Central memory CD8-positive, alpha-beta T cell (primary cell): ENCODE results near the gene APRT.
"Not testable (repeated sequence)": the region's sequence is repeated elsewhere in the genome, so short reads cannot be mapped to it uniquely, and the experiment has no call there.

ENCODE experiments used
- ATAC-seq: fragments of 150-1000 bp; cut with Tn5 transposase; replicated peaks from 2 replicates; pipeline ENCODE4 v1.10.0; 2022; ENCODE audit warnings: mild to moderate bottlenecking, moderate FRiP score, moderate number of reproducible peaks; ENCODE audit not compliant: poor library complexity, severe bottlenecking; ENCODE audit errors: extremely low read depth
- DNase-seq, 2 donors: peaks; one replicate each; pipeline ENCODE4 v3.0.0; 2021; ENCODE audit warnings: low spot score in 2 of 2
- H3K27ac Mint-ChIP-seq: one replicate; pipeline ENCODE4 v1.8.0; 2022; ENCODE audit warnings: low read depth, mild to moderate bottlenecking, moderate library complexity, mixed read lengths
- H3K27me3 Mint-ChIP-seq: one replicate; pipeline ENCODE4 v1.8.0; 2022; ENCODE audit warnings: mixed read lengths
- H3K36me3 Mint-ChIP-seq: one replicate; pipeline ENCODE4 v1.8.0; 2022; ENCODE audit warnings: mild to moderate bottlenecking, moderate library complexity, mixed read lengths; ENCODE audit not compliant: insufficient read depth
- H3K4me1 Mint-ChIP-seq: one replicate; pipeline ENCODE4 v1.8.0; 2022; ENCODE audit warnings: mixed read lengths
- H3K4me3 Mint-ChIP-seq: one replicate; pipeline ENCODE4 v1.8.0; 2022; ENCODE audit warnings: mild to moderate bottlenecking, moderate library complexity, mixed read lengths
- H3K9me3 Mint-ChIP-seq: one replicate; pipeline ENCODE4 v1.8.0; 2022; ENCODE audit warnings: mixed read lengths

The APRT gene

DNA sequence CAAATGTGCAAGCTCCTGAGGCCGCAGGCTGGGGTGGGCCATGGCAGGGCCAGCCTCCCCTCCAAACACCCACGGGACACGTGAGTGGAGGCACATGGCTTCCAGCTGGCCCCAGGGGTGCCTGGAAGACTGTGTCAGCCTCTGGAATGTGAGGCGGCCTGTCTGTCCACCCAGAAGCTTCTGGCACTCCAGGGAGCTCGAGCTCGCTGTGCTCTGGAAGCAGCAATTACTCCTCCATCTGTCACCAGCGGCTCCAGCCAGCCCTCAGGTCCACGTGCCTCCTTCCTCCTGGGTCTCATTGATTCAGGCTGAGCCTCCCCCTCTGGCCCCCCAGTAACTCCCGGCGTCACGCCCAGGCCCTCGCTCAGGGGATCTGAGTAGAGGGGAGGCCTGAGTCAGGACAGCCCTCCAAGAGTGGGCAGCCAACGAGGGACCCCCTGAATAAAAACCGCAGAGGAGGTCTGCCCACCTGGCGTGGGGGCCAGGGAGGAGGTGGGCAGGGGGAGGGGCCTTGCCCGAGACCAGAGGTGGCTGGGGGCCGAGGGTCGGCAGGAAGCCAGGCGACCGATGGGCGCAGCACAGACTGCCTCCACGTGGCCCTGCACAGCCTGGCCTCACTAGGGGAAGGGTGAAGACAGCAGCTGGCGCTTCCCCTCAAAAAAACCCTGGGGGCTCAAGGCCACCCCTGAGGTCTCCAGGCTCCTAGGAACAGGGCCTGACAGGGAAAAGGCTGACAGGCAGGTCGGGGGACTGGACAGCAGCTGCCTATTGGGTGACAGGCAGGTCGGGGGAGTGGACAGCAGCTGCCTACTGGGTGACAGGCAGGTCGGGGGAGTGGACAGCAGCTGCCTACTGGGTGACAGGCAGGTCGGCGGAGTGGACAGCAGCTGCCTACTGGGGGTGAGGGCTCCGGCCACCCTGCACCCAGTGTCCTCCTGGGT is 38.6 kb downstream of the APRT start:
- DNase-seq (no peak), ATAC-seq (no peak)
- peaks cover 3% of the 10 kb centered on the region for H3K36me3 Mint-ChIP-seq
- H3K4me3 Mint-ChIP-seq: no peak overlapping the region
- H3K9me3 Mint-ChIP-seq: no peaks in the 10 kb centered on the region
- peak overlapping the region; percentile 79 for H3K27ac Mint-ChIP-seq
- no peaks in the 10 kb centered on the region for H3K27me3 Mint-ChIP-seq
- peaks cover 20% of the 10 kb centered on the region for H3K4me1 Mint-ChIP-seq

DNA sequence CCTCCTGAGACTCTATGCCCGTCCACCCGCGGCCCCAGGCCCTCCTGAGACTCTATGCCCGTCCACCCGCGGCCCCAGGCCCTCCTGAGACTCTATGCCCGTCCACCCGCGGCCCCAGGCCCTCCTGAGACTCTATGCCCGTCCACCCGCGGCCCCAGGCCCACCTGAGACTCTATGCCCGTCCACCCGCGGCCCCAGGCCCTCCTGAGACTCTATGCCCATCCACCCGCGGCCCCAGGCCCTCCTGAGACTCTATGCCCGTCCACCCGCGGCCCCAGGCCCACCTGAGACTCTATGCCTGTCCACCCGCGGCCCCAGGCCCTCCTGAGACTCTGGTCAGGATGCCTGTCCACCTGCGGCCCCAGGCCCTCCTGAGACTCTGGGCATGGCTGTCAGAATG is 39.9 kb downstream of the APRT start:
- Mint-ChIP-seq H3K4me1 (peaks cover 28% of the 10 kb centered on the region), H3K27ac (peak overlapping the region; percentile 79)
- not testable (repeated sequence) for H3K36me3 Mint-ChIP-seq, H3K4me3 Mint-ChIP-seq, DNase-seq, H3K27me3 Mint-ChIP-seq, H3K9me3 Mint-ChIP-seq, ATAC-seq

DNA sequence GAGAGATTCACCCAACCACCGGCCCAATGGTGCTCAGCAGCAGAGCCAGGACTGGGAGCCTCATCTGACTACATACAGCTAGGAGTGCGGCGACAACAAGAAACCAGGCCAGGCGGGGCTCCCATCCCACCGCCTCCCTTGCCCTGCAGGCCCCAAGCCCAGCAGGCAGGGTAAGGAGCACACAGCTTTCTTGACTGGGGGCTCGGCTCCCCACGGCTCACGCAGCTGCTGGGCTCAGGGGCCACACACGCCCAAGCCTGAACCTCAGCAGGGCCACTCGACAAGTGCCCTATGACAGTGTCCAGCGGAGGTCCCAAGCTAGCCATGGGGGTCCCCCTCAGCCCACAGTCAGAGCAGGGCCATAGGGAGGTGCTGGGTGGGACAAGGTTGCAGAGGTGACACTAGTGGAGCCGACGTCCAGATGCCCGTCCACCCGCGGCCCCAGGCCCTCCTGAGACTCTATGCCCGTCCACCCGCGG is 40.4 kb downstream of the APRT start:
- H3K4me1 Mint-ChIP-seq: peaks cover 28% of the 10 kb centered on the region
- H3K27me3 Mint-ChIP-seq: no peaks in the 10 kb centered on the region
- peaks cover 3% of the 10 kb centered on the region for H3K36me3 Mint-ChIP-seq
- DNase-seq (no peak), ATAC-seq (no peak)
- H3K27ac Mint-ChIP-seq: no peak overlapping the region
- H3K4me3 Mint-ChIP-seq: no peak overlapping the region
- no peaks in the 10 kb centered on the region for H3K9me3 Mint-ChIP-seq

DNA sequence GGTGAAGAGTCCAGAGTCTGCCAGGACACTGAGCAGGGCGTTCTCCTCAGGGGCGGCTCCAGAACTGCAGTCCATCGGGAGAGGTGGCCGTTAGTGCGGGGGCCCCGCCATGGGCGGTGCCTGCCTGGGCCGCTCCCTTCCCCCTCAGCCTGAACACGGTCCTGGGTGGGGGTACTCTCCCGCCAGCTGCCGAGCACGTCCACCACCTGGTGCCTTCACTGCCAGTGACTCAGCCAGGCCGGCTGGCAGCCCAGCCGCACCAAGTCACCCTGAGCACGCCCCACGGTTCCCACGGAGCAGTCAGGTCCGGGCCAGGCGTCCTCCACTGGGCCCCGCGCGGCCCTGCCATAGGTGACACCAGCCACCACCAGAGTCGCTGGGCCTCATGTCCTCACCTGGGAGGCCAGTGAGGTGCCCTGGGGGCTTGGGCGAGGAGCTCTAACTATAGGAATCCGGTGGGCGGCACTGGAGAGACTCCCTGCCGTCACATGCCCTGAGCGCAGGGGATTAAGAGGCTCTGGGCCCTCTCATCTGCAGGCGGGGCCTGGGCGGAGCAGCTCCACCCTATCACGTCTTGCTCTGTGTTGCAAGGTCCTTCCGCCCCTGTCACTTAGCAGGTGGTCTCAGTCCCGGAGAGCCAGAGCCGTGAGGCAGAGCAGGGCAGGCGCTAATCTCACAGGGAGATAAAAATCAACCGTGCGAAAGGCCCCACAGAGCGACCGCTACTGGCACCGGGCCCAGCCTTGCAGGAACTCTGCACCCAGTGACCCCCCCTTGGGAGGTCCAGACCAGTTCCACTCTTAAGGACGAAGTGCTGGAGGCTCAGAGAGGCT is 41.1 kb downstream of the APRT start:
- no peak overlapping the region for H3K4me3 Mint-ChIP-seq
- peaks cover 8% of the 10 kb centered on the region for H3K36me3 Mint-ChIP-seq
- H3K4me1 Mint-ChIP-seq: peaks cover 33% of the 10 kb centered on the region
- ATAC-seq (peak; percentile 56), DNase-seq (no peak)
- H3K27ac Mint-ChIP-seq: no peak overlapping the region
- H3K27me3 Mint-ChIP-seq: no peaks in the 10 kb centered on the region
- H3K9me3 Mint-ChIP-seq: no peaks in the 10 kb centered on the region

DNA sequence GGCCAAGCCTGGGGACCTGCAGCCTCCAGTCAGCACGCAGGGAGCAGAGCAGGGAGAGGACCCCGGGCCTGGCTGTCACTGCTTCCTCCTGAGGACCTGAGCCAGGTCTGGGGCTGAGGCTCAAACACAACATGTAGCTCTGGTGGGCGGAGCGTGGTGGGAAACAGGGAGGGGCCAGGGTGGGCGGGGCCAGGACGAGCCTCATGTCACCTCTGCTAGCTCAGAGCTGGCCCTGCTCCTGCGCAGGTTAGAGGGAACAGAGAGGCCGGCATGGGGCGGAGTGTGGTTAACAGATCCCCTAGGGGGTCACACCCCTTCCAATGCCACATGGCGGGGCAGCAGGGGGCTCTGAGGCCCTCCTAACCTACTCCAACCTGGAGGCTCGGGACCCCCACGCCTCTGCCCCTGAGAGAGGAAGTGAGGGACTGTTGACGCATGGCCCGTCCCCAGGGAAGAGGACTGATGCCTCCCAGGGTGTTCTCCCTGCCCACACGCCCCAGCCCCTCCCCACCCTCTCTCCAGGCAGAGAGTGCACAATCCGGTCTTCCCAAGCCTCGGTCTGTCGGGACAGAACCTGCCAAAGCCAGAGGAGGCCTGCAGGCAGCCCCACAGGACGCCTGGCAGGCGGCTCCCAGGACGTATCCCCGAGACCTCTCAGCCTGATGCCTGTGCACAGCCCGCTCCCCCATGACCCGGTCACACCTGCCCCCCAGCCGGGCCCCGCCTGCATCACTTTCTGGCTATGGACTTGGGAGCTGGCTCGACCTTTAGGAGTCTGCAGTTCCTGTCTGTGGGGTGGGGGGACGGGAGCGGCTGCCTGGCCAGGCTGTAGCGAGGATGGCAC is 41.9 kb downstream of the APRT start:
- no peak for ATAC-seq
- peaks cover 33% of the 10 kb centered on the region for H3K4me1 Mint-ChIP-seq
- no peaks in the 10 kb centered on the region for H3K27me3 Mint-ChIP-seq
- no peak overlapping the region for H3K27ac Mint-ChIP-seq
- H3K4me3 Mint-ChIP-seq: peak overlapping the region; percentile 36
- peaks cover 7% of the 10 kb centered on the region for H3K36me3 Mint-ChIP-seq
- no peaks in the 10 kb centered on the region for H3K9me3 Mint-ChIP-seq
- DNase-seq: no peak

DNA sequence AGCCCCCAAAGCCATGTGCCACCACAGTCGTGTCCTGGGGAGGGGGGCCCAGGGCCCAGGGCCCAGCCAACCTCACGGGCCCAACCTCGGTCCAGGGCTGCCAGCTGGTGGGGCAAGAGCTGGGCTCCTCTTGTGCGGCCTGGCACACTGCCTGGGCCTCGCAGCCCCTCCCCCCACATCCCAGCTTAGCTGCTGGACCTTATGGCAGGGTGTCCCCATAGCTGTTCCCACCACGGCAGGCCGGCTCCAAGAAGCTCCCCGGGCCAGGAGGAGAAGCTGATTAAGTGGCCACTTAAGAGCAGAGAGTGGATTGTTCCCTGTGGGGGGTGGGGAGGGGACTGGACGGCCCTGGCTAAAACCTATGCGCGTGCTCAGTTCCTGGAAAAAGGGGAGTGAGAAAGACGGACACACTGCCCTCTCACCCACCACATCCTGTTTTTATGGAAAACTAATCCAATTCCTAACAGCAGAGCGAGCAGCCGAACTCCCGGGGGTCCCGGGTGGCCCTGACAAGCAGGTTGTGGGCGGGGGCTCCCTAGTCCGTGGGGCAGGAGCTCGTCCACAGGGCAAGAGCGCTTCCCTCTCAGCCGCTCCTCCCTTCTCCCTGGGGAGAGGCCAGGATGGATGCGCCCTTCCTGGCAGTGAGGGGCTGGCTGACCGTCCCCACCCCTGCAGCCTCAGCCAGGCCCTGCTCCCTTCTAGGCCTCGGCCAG is 43.5 kb downstream of the APRT start:
- Mint-ChIP-seq H3K36me3 (peaks cover 13% of the 10 kb centered on the region), H3K27me3 (no peaks in the 10 kb centered on the region), H3K9me3 (no peaks in the 10 kb centered on the region), H3K4me1 (peaks cover 40% of the 10 kb centered on the region), H3K27ac (no peak overlapping the region), H3K4me3 (no peak overlapping the region)
- DNase-seq: no peak
- no peak for ATAC-seq

DNA sequence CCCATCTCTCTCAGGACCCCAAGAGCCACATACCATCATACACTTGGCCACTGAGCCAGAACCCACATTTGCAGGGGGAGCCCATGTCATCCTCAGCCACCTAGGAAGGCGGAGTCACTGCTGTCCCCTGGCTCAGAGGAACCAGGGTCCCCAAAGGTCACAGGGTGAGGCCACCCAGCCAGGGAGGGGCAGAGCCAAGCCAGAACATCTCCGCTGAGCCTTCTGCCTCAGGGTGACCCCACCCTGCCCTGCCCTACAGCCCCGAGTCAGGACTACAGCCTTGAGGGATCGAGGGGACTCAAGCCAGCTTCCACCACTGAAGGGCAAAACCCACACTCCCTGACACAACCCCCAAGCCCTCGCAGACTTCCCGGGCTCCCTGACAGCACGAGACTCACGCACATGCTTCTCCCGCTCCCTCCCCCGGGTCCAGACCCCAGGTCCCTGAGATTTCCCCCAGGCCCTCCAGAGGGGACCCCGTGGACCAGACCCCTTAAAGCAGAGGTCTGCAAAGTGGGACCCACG is 44.1 kb downstream of the APRT start:
- no peaks in the 10 kb centered on the region for H3K27me3 Mint-ChIP-seq
- no peak overlapping the region for H3K4me3 Mint-ChIP-seq
- peaks cover 13% of the 10 kb centered on the region for H3K36me3 Mint-ChIP-seq
- DNase-seq (no peak), ATAC-seq (no peak)
- no peaks in the 10 kb centered on the region for H3K9me3 Mint-ChIP-seq
- peak overlapping the region; percentile 74 for H3K27ac Mint-ChIP-seq
- H3K4me1 Mint-ChIP-seq: peaks cover 39% of the 10 kb centered on the region

DNA sequence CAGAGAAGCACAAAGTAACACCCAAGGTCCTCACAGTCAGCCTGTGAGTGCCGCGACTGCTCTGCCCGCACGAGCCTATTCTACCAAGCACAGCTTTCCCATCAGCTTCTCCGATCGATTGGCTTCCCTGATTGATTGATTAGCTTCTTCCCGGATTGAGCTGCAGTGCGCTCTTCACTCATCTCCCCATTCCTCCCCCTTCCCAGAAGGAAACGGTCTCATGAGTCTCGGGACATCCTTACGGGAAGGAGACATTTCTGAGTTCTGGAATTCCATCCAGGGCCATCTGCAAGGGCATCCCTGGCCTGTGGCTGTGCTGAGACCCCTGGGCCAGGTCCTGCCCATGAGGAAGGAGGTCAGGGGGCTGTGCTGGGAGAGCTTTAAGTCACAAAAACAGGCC is 44.8 kb downstream of the APRT start:
- H3K4me3 Mint-ChIP-seq: no peak overlapping the region
- H3K27ac Mint-ChIP-seq: peak overlapping the region; percentile 74
- peaks cover 39% of the 10 kb centered on the region for H3K4me1 Mint-ChIP-seq
- DNase-seq (no peak), ATAC-seq (no peak)
- H3K27me3 Mint-ChIP-seq: no peaks in the 10 kb centered on the region
- H3K9me3 Mint-ChIP-seq: no peaks in the 10 kb centered on the region
- H3K36me3 Mint-ChIP-seq: peaks cover 13% of the 10 kb centered on the region

DNA sequence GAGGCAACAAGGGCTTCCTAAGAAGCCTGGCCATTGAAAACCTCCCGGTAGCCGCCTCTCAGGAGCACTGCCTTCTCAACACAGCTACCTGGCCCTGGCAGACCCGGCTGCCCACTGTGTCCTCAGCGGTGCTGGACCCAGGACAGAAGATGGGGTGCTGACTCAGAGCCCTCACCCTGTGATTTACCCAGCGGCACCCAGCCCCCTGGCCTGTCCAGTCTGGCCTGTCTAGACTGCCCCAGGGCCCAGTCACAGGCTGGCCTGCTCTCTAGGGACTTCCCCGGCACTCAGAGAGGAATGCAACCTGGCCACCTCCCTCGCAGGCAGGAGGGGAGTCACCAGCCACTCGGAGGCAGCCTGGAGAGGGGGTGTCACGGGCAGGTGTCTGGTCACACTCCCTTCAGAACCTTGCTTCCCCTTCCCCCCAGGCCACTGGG is 46.8 kb downstream of the APRT start:
- no peaks in the 10 kb centered on the region for H3K27me3 Mint-ChIP-seq
- H3K4me1 Mint-ChIP-seq: peaks cover 37% of the 10 kb centered on the region
- H3K4me3 Mint-ChIP-seq: no peak overlapping the region
- ATAC-seq (no peak), DNase-seq (no peak)
- H3K9me3 Mint-ChIP-seq: no peaks in the 10 kb centered on the region
- H3K27ac Mint-ChIP-seq: no peak overlapping the region
- peaks cover 13% of the 10 kb centered on the region for H3K36me3 Mint-ChIP-seq

DNA sequence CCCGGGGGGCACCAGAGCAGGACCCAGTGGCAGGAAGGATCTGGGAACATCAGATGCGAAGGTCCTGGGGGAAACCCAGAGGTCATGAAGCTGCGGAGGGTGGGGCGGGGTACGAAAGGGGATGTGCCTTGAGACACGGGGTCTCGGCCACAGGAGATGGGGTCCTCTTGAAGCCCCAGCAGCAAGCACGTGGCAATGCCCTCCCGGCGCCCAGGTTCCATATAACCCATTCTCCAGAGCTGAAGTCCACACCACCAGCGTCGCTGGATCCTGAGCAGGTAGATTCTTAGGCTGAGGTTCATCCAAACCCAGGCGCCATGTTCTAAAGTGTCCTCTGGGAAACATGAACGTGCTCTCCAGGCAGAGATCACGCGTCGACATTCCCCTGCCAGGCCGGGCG is 47.6 kb downstream of the APRT start:
- H3K4me1 Mint-ChIP-seq: peaks cover 39% of the 10 kb centered on the region
- no peaks in the 10 kb centered on the region for H3K27me3 Mint-ChIP-seq
- DNase-seq: no peak
- peaks cover 13% of the 10 kb centered on the region for H3K36me3 Mint-ChIP-seq
- no peak overlapping the region for H3K27ac Mint-ChIP-seq
- no peak for ATAC-seq
- no peak overlapping the region for H3K4me3 Mint-ChIP-seq
- no peaks in the 10 kb centered on the region for H3K9me3 Mint-ChIP-seq

DNA sequence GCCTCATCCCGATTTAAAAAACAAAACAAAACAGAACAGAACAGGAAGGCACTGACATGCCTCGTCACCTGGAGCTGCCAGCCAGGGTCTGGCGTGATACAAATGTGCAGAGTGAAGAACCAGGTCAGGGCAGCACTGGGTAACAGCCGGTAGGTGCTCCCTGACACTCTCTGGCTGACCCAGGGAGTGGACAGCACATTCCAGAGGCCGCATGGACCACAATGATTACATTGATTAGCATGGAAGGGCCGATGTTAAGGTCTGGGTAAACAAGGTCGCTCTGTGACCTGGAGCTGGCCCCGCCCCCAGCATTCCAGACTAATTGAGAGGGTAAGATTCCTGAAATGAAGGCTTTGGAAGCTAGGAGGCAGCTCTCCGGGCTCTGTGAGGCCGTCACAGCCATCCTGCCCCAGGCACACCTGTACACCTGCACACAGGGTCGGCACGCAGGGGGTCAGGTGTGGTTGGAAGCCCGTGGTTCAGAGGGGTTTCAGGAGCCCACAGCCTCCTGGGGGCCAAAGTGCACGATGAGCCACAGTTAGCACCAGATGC is 48.1 kb downstream of the APRT start:
- H3K27ac Mint-ChIP-seq: no peak overlapping the region
- no peaks in the 10 kb centered on the region for H3K27me3 Mint-ChIP-seq
- peaks cover 44% of the 10 kb centered on the region for H3K4me1 Mint-ChIP-seq
- H3K36me3 Mint-ChIP-seq: peaks cover 13% of the 10 kb centered on the region
- ATAC-seq: no peak
- H3K4me3 Mint-ChIP-seq: no peak overlapping the region
- H3K9me3 Mint-ChIP-seq: no peaks in the 10 kb centered on the region
- no peak for DNase-seq
